Activated CD8-positive, alpha-beta T cell treated with anti-CD3 and anti-CD28 coated beads, Interleukin-2, amount 10 ng/mL, durations not matched to agents 7 days and 5 days (primary cell): ENCODE data around the gene TMUB1. TPM values are rescaled to one million over a fixed set of nuclear protein-coding genes. Genes with fewer than 3 reads are reported as not detected.
A peak's percentile ranks its signal among the peaks of the same experiment; 100 is the strongest.

Experiments used
- ATAC-seq: fragments of 150-1000 bp; cut with Tn5 transposase; one replicate; pipeline ENCODE4 v1.10.0; 2021; ENCODE audit warnings: moderate library complexity
- CTCF ChIA-PET: fragments of 350-600 bp; sonication (Branson Sonifier 250); formaldehyde crosslinking; loops from one replicate; lab custom pipeline; 2021; ENCODE audit warnings: antibody characterized with exemption; lab: Charles Lee
- POLR2A ChIA-PET: fragments of 350-600 bp; sonication (Branson Sonifier 250); formaldehyde crosslinking; loops from one replicate; lab custom pipeline; 2021; ENCODE audit warnings: antibody characterized with exemption; lab: Charles Lee
- DNase-seq: peaks from one replicate; pipeline ENCODE4 v3.0.0-alpha.2; 2020
- H3K27ac Mint-ChIP-seq: one replicate; pipeline ENCODE4 v1.8.0; 2021; ENCODE audit warnings: mild to moderate bottlenecking, mixed read lengths
- H3K27me3 Mint-ChIP-seq: one replicate; pipeline ENCODE4 v1.8.0; 2021; ENCODE audit warnings: low read depth, mixed read lengths
- H3K36me3 Mint-ChIP-seq: one replicate; pipeline ENCODE4 v1.8.0; 2021; ENCODE audit warnings: low read depth, mixed read lengths
- H3K4me1 Mint-ChIP-seq: one replicate; pipeline ENCODE4 v1.8.0; 2021; ENCODE audit warnings: low read depth, mixed read lengths
- H3K4me3 Mint-ChIP-seq: one replicate; pipeline ENCODE4 v1.8.0; 2021; ENCODE audit warnings: mild to moderate bottlenecking, mixed read lengths
- H3K9me3 Mint-ChIP-seq: one replicate; pipeline ENCODE4 v1.8.0; 2022; ENCODE audit warnings: mixed read lengths; ENCODE audit not compliant: insufficient read depth
- total RNA-seq, 2 experiments: library from RNA; stranded (reverse); gene quantifications; one replicate each; pipeline ENCODE4 v1.2.3, GENCODE V29; 2021

TMUB1 gene
- total RNA-seq, 2 experiments from 2014 or later = 76.7 to 82.6 TPM

GRCh38 chr7:151088019-151088855 is 4.9 kb upstream of the TMUB1 start:
- no peak for ATAC-seq
- Mint-ChIP-seq H3K4me1 (peaks cover 33% of the 10 kb centered on the region), H3K4me3 (peak overlapping the region; percentile 31), H3K9me3 (no peaks in the 10 kb centered on the region), H3K36me3 (no peaks in the 10 kb centered on the region), H3K27ac (no peak overlapping the region), H3K27me3 (peaks cover 30% of the 10 kb centered on the region)
- POLR2A ChIA-PET = interaction anchor here (0.8 kb wide), 1 partner anchor 27 kb away, joined by 3 read pairs; no protein-coding TSS in a partner anchor
- CTCF ChIA-PET = interaction anchor here (0.9 to 1.5 kb wide), 4 partner anchors 17 to 190 kb away, joined by 3 to 8 read pairs (median 4); no protein-coding TSS in a partner anchor
- no peak for DNase-seq

GRCh38 chr7:151087245-151088018 is 4.1 kb upstream of the TMUB1 start:
- H3K36me3 Mint-ChIP-seq = peaks cover 4% of the 10 kb centered on the region
- peak; percentile 30 for DNase-seq
- H3K9me3 Mint-ChIP-seq = no peaks in the 10 kb centered on the region
- ChIA-PET POLR2A (interaction anchor here (0.8 kb wide), 1 partner anchor 28 kb away, joined by 3 read pairs; no protein-coding TSS in a partner anchor), CTCF (interaction anchor here (1.2 to 1.5 kb wide), 3 partner anchors 18 to 36 kb away, joined by 3 to 8 read pairs (median 4); no protein-coding TSS in a partner anchor)
- H3K4me3 Mint-ChIP-seq = peak overlapping the region; percentile 80
- no peak overlapping the region for H3K27ac Mint-ChIP-seq
- peaks cover 30% of the 10 kb centered on the region for H3K27me3 Mint-ChIP-seq
- H3K4me1 Mint-ChIP-seq = peaks cover 37% of the 10 kb centered on the region
- ATAC-seq = peak; percentile 9

- ATAC-seq = no peak
- POLR2A ChIA-PET = no interaction called here
- peak overlapping the region; percentile 82 for H3K27ac Mint-ChIP-seq
Observed at GRCh38 chr7:151086802-151087244, 3.5 kb upstream of the TMUB1 start.

GRCh38 chr7:151085691-151086620 is 2.7 kb upstream of the TMUB1 start, which contains the start of gene AGAP3:
Gene AGAP3, plus strand, starts transcription at chr7:151086475. Its CDS starts 267 bp downstream, at chr7:151086742.
- peaks cover 48% of the 10 kb centered on the region for H3K4me1 Mint-ChIP-seq
- POLR2A ChIA-PET = no interaction called here

More at GRCh38 chr7:151086802-151087244, 3.5 kb upstream of the TMUB1 start:
- Mint-ChIP-seq H3K4me1 (peaks cover 43% of the 10 kb centered on the region), H3K27me3 (peaks cover 30% of the 10 kb centered on the region), H3K4me3 (peak overlapping the region; percentile 80), H3K36me3 (peaks cover 6% of the 10 kb centered on the region), H3K9me3 (no peaks in the 10 kb centered on the region)
- CTCF ChIA-PET = no interaction called here
- peak; percentile 45 for DNase-seq

GRCh38 chr7:151085329-151085690 is 2.0 kb upstream of the TMUB1 start:
- ChIA-PET POLR2A (no interaction called here), CTCF (interaction anchor here (1.1 to 1.4 kb wide), 4 partner anchors 26 to 100 kb away, joined by 3 to 10 read pairs (median 4); partner anchors contain the start of gene ABCB8)
- no peak for DNase-seq
- peaks cover 52% of the 10 kb centered on the region for H3K4me1 Mint-ChIP-seq
- H3K9me3 Mint-ChIP-seq = no peaks in the 10 kb centered on the region
- no peak for ATAC-seq
- peak overlapping the region; percentile 80 for H3K4me3 Mint-ChIP-seq
- H3K27ac Mint-ChIP-seq = peak overlapping the region; percentile 0
- peaks cover 6% of the 10 kb centered on the region for H3K36me3 Mint-ChIP-seq
- peaks cover 30% of the 10 kb centered on the region for H3K27me3 Mint-ChIP-seq

More at GRCh38 chr7:151085691-151086620, 2.7 kb upstream of the TMUB1 start, which contains the start of gene AGAP3:
- Mint-ChIP-seq H3K27me3 (peaks cover 30% of the 10 kb centered on the region), H3K36me3 (peaks cover 6% of the 10 kb centered on the region), H3K4me3 (peak within 1 kb of the TSS; percentile 80), H3K9me3 (no peaks in the 10 kb centered on the region), H3K27ac (peak within 1 kb of the TSS; percentile 82)
- peak; percentile 54 for DNase-seq
- CTCF ChIA-PET = interaction anchor here (1.2 to 1.4 kb wide), 3 partner anchors 25 to 100 kb away, joined by 4 to 10 read pairs (median 4); partner anchors contain the start of gene ABCB8
- peak; percentile 25 for ATAC-seq

- POLR2A ChIA-PET = no interaction called here
- H3K4me1 Mint-ChIP-seq = peaks cover 59% of the 10 kb centered on the region
- peaks cover 12% of the 10 kb centered on the region for H3K36me3 Mint-ChIP-seq
- no peak overlapping the region for H3K27ac Mint-ChIP-seq
- H3K27me3 Mint-ChIP-seq = peaks cover 23% of the 10 kb centered on the region
- DNase-seq = no peak
- CTCF ChIA-PET = no interaction called here
- ATAC-seq = no peak
- no peaks in the 10 kb centered on the region for H3K9me3 Mint-ChIP-seq
- peak overlapping the region; percentile 87 for H3K4me3 Mint-ChIP-seq
Observed at GRCh38 chr7:151083824-151084160, 499 bp upstream of the TMUB1 start.

- Mint-ChIP-seq H3K4me1 (peaks cover 64% of the 10 kb centered on the region), H3K4me3 (peak overlapping the region; percentile 87), H3K36me3 (peaks cover 19% of the 10 kb centered on the region), H3K27me3 (peaks cover 18% of the 10 kb centered on the region), H3K9me3 (no peaks in the 10 kb centered on the region), H3K27ac (peak overlapping the region; percentile 93)
- DNase-seq (no peak), ATAC-seq (no peak)
- POLR2A ChIA-PET = interaction anchor here (1.0 to 1.6 kb wide), 2 partner anchors 24 to 29 kb away, joined by 3 to 4 read pairs; no protein-coding TSS in a partner anchor
- CTCF ChIA-PET = interaction anchor here (0.6 to 1.3 kb wide), 2 partner anchors 14 to 74 kb away, joined by 3 read pairs; no protein-coding TSS in a partner anchor
Observed at GRCh38 chr7:151082141-151083070, 887 bp downstream of the TMUB1 start.

GRCh38 chr7:151081170-151082101 is 1.9 kb downstream of the TMUB1 start:
- ChIA-PET CTCF (interaction anchor here (1.0 kb wide), 2 partner anchors 21 to 63 kb away, joined by 4 to 9 read pairs; no protein-coding TSS in a partner anchor), POLR2A (interaction anchor here (0.6 to 1.8 kb wide), 3 partner anchors 23 to 88 kb away, joined by 3 to 5 read pairs (median 3); partner anchors contain the start of gene SLC4A2)
- H3K36me3 Mint-ChIP-seq = peaks cover 19% of the 10 kb centered on the region
- peak overlapping the region; percentile 80 for H3K27ac Mint-ChIP-seq
- DNase-seq (no peak), ATAC-seq (no peak)
- H3K27me3 Mint-ChIP-seq = peaks cover 14% of the 10 kb centered on the region
- H3K4me3 Mint-ChIP-seq = peak overlapping the region; percentile 87
- peaks cover 60% of the 10 kb centered on the region for H3K4me1 Mint-ChIP-seq
- H3K9me3 Mint-ChIP-seq = no peaks in the 10 kb centered on the region
